Measurements from ENCODE around the gene ZSCAN32.

ZSCAN32 gene

DNA sequence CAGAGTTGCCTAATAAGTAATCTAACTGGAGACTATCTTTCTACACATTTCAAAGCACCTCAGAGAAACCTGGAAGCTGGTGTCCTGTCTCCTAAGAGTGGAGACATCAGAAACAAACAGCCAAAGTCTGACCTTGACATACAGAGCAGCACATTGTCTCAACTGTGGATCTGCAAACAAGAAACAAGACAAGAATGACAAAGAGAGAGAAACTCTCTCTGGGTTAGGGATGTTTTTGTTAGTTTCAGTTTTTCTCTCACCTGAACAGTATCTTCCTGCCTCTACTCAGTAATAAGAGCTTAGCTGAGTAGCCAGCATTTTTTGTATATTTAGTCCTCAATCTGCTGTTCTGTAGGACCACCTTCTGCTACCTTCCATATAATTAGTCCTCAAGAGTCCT, 33.6 kb upstream of the ZSCAN32 start:
- ATAC-seq (ENCODE audit: low read depth) = no peak
- no peak for TF ChIP-seq CTCF (IDR thresholded peaks at IDR 0.05; ENCODE audit: poor library complexity, severe bottlenecking)
- H3K36me3 ChIP-seq (ENCODE audit: low read depth) = peaks cover 16% of the 10 kb centered on the region
- no peak for DNase-seq (ENCODE audit: low spot score)
- no peaks in the 10 kb centered on the region for H3K4me1 ChIP-seq (ENCODE audit: insufficient read depth, poor library complexity, severe bottlenecking)
- H3K27ac ChIP-seq (ENCODE audit: poor library complexity, severe bottlenecking) = no peak overlapping the region
- no peak overlapping the region for H3K4me3 ChIP-seq (ENCODE audit: severe bottlenecking)
- H3K9me3 ChIP-seq (ENCODE audit: severe bottlenecking) = no peaks in the 10 kb centered on the region
- peaks cover 9% of the 10 kb centered on the region for H3K27me3 ChIP-seq (ENCODE audit: insufficient read depth, poor library complexity, severe bottlenecking)

- peaks cover 9% of the 10 kb centered on the region for H3K27me3 ChIP-seq (ENCODE audit: insufficient read depth, poor library complexity, severe bottlenecking)
- DNase-seq (ENCODE audit: low spot score) (no peak), ATAC-seq (ENCODE audit: low read depth) (no peak)
- H3K4me3 ChIP-seq (ENCODE audit: severe bottlenecking) = no peak overlapping the region
- peaks cover 13% of the 10 kb centered on the region for H3K36me3 ChIP-seq (ENCODE audit: low read depth)
- no peak overlapping the region for H3K27ac ChIP-seq (ENCODE audit: poor library complexity, severe bottlenecking)
- no peaks in the 10 kb centered on the region for H3K4me1 ChIP-seq (ENCODE audit: insufficient read depth, poor library complexity, severe bottlenecking)
- no peaks in the 10 kb centered on the region for H3K9me3 ChIP-seq (ENCODE audit: severe bottlenecking)
- TF ChIP-seq CTCF (IDR thresholded peaks at IDR 0.05; ENCODE audit: poor library complexity, severe bottlenecking) = no peak
Measured at GRCh38 chr16:3431779-3432219, 31.0 kb upstream of the ZSCAN32 start.

GRCh38 chr16:3413730-3414379, 13.1 kb upstream of the ZSCAN32 start:
- ATAC-seq (ENCODE audit: low read depth) = no peak
- Histone ChIP-seq H3K36me3 (ENCODE audit: low read depth) (peaks cover 5% of the 10 kb centered on the region), H3K4me3 (ENCODE audit: severe bottlenecking) (no peak overlapping the region), H3K27ac (ENCODE audit: poor library complexity, severe bottlenecking) (no peak overlapping the region), H3K9me3 (ENCODE audit: severe bottlenecking) (peaks cover 5% of the 10 kb centered on the region), H3K4me1 (ENCODE audit: insufficient read depth, poor library complexity, severe bottlenecking) (no peaks in the 10 kb centered on the region), H3K27me3 (ENCODE audit: insufficient read depth, poor library complexity, severe bottlenecking) (no peaks in the 10 kb centered on the region)
- no peak for TF ChIP-seq CTCF (IDR thresholded peaks at IDR 0.05; ENCODE audit: poor library complexity, severe bottlenecking)
- DNase-seq (ENCODE audit: low spot score) = no peak

GRCh38 chr16:3408561-3409197, 7.9 kb upstream of the ZSCAN32 start:
- Histone ChIP-seq H3K27me3 (ENCODE audit: insufficient read depth, poor library complexity, severe bottlenecking) (no peaks in the 10 kb centered on the region), H3K4me3 (ENCODE audit: severe bottlenecking) (no peak overlapping the region), H3K36me3 (ENCODE audit: low read depth) (peaks cover 45% of the 10 kb centered on the region), H3K27ac (ENCODE audit: poor library complexity, severe bottlenecking) (no peak overlapping the region), H3K9me3 (ENCODE audit: severe bottlenecking) (peaks cover 22% of the 10 kb centered on the region), H3K4me1 (ENCODE audit: insufficient read depth, poor library complexity, severe bottlenecking) (no peaks in the 10 kb centered on the region)
- ATAC-seq (ENCODE audit: low read depth) (no peak), DNase-seq (ENCODE audit: low spot score) (no peak)
- no peak for TF ChIP-seq CTCF (IDR thresholded peaks at IDR 0.05; ENCODE audit: poor library complexity, severe bottlenecking)

Measured in RWPE2 (cell line).